ENCODE measurements around the gene ZFHX3.
A peak's percentile ranks its signal among the peaks of the same experiment; 100 is the strongest.
"Not testable (repeated sequence)": the region's sequence is repeated elsewhere in the genome, so short reads cannot be mapped to it uniquely, and the experiment has no call there.

ZFHX3 gene, protein sequence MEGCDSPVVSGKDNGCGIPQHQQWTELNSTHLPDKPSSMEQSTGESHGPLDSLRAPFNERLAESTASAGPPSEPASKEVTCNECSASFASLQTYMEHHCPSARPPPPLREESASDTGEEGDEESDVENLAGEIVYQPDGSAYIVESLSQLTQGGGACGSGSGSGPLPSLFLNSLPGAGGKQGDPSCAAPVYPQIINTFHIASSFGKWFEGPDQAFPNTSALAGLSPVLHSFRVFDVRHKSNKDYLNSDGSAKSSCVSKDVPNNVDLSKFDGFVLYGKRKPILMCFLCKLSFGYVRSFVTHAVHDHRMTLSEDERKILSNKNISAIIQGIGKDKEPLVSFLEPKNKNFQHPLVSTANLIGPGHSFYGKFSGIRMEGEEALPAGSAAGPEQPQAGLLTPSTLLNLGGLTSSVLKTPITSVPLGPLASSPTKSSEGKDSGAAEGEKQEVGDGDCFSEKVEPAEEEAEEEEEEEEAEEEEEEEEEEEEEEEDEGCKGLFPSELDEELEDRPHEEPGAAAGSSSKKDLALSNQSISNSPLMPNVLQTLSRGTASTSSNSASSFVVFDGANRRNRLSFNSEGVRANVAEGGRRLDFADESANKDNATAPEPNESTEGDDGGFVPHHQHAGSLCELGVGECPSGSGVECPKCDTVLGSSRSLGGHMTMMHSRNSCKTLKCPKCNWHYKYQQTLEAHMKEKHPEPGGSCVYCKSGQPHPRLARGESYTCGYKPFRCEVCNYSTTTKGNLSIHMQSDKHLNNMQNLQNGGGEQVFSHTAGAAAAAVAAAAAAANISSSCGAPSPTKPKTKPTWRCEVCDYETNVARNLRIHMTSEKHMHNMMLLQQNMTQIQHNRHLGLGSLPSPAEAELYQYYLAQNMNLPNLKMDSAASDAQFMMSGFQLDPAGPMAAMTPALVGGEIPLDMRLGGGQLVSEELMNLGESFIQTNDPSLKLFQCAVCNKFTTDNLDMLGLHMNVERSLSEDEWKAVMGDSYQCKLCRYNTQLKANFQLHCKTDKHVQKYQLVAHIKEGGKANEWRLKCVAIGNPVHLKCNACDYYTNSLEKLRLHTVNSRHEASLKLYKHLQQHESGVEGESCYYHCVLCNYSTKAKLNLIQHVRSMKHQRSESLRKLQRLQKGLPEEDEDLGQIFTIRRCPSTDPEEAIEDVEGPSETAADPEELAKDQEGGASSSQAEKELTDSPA (N-terminal part only)

DNA sequence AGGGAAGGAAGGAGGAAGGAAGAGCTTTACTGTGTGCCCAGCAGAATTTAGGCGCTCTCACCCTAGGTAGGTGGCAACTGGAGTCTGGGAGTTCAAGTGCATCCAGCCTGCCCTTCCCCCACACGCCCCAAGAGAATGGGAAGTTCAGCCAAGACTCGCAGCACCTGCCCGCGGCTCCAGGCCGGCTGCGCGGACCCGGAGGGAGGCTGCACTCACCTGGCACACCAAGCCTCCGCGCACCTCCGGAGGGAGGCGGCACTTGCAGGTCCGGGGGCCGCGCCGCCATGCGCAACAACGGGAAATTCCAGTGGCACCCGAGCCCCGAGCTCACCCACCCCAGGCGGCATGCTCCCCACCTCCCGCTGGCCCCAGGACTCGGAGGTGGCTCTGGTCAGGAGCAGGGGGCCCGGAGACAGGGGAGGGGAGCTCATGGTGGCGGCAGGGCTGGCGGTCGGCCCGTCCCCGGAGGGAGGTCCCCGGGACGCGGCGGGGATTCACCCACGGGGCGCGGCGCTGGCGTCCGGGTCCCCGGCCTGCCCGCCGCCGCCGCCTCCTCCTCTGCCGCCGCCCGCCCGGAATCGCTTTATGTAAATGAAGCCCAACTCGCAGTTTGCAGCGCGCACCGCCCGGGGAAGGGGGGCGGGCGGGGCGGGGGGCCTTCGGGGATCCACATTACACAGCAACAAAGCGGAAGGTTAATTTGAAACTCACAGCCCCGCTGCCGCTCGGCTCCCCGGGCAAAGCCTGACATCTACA is at the start of gene ZFHX3:
Gene ZFHX3 (minus strand): TSS at position 593 of the 756 bp plus-strand sequence. CDS start 87,983 bp downstream, outside the sequence.
- DNase-seq = peak; percentile 51

DNA sequence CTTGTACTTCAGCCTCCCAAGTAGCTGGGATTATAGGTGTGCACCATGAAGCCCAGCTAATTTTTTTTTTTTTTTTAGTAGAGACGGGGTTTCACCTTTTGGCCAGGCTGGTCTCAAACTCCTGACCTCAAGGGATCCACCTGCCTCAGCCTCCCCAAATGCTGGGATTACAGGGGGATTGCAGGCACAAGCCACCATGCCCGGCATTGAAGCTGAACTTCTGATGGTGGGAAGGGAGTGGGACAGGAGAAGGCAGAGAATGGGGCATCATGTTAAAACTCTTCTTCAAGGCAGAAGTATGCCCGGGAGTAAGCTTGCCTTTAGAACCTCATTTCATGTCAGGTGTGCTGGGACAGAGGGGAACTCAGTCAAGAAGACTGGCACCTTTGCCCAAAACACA is 48.6 kb upstream of the ZFHX3 start:
- DNase-seq = no peak

GRCh38 chr16:73095885-73096421 is 48.0 kb upstream of the ZFHX3 start:
- DNase-seq = peak; percentile 54

GRCh38 chr16:73095142-73095820 is 47.4 kb upstream of the ZFHX3 start:
- peak; percentile 21 for DNase-seq

GRCh38 chr16:73094371-73094770 is 46.4 kb upstream of the ZFHX3 start:
- no peak for DNase-seq

GRCh38 chr16:73093146-73094144 is 45.5 kb upstream of the ZFHX3 start:
- no peak for DNase-seq

DNA sequence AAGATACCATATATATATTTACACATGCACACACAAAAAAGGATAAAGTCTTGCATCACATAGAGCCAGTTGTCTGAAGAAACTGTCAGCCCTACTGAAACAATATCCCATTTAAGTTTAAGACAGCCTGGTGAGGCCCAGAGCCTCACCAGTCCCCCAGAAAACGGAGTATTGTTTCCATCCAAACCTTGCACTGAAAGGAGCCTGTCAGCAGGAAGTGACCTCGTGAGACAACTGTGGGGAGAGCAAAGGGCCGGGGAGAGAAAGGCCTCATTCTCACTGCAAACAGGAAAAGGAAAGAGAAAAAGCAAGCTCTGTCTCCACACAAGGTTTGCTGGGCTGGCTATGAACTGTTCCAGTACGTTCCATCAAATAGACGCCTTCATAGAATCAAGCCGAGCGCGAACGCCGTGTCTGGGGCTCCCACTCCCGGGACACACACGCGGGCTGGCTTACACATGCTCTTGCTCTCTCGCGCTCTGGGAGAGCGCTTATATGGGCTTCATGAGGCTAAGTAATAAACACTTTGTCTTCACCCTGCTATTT is 44.4 kb upstream of the ZFHX3 start:
- DNase-seq = no peak

GRCh38 chr16:73091174-73091573 is 43.2 kb upstream of the ZFHX3 start:
- no peak for DNase-seq

DNA sequence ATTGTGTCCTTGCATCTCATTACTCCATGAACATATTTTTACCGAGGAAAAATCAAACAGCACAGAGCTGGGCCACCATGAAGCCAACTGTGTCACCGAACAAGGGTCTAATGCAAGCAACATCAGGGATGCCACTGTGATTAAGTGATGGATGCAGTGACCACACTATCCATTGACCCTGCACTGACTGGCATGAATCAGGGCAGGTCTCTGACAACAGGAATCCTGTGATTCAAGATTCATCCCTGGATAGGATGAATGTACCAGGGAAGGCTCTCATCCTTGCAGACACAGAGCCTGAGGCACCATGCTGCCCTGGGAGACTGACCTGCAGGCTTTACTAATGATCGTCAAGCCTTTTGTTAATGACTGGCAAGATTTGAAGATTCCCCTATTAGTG is 41.5 kb upstream of the ZFHX3 start:
- DNase-seq = no peak

DNA sequence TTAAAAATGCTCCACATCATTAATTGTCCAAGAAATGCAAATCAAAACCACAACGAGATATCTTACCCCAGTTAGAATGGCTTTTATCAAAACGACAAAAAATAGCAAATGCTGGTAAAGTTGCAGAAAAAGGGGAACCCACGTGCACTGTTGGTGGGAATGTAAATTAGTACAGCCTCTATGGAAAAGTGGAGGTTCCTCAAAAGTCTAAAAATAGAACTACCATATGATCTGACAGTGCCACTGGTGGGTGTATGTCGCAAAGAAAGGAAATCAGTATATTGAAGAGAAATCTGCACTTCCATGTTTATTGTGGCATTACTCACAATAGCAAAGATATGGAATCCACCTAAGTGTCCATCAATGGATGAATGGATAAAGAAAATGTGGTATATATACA is 38.2 kb upstream of the ZFHX3 start:
- DNase-seq = no peak

GRCh38 chr16:73083271-73083670 is 35.3 kb upstream of the ZFHX3 start:
- no peak for DNase-seq

DNA sequence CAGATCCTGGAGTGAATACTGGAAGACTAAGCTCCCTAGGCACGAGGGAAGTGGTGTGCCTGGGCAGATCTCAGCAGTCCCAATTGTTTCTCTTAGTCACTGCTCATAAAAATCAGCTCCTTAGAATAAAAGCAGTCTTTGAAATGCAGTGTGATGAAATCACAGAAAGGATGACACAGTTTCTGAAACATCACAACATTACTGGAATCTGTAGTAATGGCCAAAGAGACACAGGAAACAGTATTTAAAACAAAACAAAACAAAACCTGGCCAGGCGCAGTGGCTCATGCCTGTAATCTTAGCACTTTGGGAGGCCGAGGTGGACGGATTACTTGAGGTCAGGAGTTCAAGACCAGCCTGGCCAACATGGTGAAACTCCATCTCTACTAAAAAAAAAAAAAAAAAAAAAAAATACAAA is 34.7 kb upstream of the ZFHX3 start:
- not testable (repeated sequence) for DNase-seq

DNA sequence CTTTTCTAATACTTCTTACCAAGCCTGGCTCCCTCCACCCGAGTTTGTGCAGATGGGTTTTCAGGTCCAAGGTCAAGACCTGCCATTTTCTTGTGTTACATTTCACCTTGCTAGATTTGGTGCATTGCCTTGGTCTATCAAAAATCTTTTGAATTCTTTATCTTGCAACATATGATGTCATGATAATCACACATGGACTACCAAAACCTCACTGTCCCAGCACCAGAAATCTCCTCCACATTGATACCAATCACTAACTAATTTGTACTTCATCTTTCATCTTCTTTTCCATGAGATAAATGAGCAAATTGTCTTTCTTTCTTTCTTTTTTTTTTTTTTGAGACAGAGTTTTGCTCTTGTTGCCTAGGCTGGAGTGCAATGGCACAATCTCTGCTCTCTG is 33.0 kb upstream of the ZFHX3 start:
- no peak for DNase-seq

DNA sequence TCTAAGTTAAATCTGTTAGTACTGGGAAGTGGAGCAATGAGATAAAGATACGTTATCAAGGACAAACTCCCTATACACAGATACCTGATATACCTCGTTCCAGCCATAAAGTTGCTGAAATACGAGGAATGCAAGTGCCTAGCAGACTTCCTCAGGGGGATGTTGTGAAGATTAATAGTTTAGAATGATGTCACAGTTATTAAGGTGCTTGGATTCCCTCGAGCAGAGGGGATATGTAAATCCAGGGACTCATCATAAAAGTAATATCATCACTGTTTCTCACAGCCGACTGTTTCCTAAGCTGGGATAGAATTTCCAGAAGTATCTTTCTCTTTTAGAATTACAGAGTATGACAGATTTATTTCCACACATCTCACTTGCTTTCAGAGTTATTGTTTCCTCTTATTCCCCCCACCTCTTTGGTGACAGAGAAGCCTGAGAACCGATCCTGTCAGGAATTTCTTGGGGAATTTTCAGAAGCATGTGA is 28.4 kb upstream of the ZFHX3 start:
- DNase-seq = no peak

DNA sequence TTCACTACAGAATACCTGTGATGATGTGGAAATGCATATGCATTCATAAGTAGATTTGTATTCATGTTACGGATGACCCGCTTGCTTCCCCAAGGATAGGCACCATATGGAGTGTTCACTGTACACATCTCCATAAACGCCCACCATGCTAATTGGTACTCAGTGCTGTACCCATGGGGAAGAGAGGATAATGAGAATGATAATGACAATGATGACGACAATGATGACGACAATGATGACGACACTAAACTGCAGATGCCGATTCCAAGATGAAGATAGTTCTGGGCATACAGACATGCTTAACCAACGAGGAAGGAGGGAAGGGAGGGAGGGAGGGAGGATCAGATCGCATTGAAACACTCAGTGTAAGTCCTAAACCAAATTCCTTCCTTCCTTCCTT is 26.5 kb upstream of the ZFHX3 start:
- no peak for DNase-seq

DNA sequence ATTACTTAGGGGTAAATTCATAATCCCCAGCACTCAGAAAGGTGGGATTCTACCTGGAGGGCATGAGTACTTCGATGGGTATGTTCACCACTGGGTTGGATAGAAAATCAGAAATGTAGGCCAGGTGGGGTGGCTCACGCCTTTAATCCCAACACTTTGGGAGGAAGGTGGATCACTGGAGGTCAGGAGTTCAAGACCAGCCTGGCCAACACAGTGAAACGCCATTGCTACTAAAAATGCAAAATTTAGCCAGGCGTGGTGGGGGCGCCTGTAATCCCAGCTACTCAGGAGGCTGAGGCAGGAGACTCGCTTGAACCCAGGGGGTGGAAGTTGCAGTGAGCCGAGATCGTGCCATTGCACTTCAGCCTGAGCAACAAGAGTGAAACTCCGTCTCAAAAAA is 24.1 kb upstream of the ZFHX3 start:
- not testable (repeated sequence) for DNase-seq

DNA sequence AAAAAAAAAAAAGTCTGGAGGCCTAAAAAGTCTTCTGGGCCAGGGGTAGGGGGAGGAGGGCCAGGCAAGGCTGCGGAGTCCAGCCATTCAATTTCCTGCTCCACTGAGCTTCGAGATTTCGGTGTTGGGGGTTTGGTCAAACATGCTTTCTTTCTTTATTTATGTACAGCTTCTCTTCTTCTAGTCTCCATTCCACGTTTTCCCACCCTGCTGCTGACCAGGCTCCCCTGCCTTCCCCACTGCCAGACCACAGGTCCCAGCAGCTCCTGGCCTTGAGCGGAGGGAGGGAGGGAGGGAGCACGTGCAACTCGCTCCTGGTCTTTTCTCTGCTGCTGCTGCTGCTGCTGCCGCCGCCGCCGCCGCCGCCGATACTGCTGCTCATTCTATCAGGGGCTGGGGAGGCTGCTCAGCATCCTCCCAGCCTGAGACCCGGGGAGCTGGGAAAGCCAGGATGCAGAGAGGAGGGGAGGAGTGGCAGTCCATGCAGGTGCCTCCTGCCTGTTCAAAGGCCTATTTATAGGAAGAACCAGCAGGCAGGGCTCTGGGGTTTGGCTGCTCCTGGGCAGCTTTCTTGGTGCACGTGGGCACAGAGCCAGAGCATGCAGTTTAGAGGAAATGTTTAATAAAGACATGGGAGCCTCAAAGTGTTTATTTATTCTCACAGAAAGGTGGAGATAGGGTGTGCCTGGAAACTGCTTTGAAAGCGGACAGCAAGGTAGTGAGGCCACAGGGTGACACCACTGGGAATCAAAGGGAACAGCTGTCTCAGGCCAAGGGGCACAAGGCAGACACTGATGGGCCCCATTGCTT is 23.4 kb upstream of the ZFHX3 start:
- DNase-seq = peak; percentile 84

- DNase-seq = no peak
Measured at GRCh38 chr16:73069581-73070262, 21.8 kb upstream of the ZFHX3 start.
